NCI-H187 treated with DMSO at 0.1 percent for 48 hours (cell line): ENCODE results near the gene SELENOM.
"Not testable (repeated sequence)": the region's sequence is repeated elsewhere in the genome, so short reads cannot be mapped to it uniquely, and the experiment has no call there.

Experiments used
- DNase-seq: peaks from one replicate; lab custom pipeline; 2025; lab: John Stamatoyannopoulos, UW

SELENOM gene

GRCh38 chr22:31078389-31078788 is 29.0 kb downstream of the SELENOM start:
- DNase-seq: not testable (repeated sequence)

DNA sequence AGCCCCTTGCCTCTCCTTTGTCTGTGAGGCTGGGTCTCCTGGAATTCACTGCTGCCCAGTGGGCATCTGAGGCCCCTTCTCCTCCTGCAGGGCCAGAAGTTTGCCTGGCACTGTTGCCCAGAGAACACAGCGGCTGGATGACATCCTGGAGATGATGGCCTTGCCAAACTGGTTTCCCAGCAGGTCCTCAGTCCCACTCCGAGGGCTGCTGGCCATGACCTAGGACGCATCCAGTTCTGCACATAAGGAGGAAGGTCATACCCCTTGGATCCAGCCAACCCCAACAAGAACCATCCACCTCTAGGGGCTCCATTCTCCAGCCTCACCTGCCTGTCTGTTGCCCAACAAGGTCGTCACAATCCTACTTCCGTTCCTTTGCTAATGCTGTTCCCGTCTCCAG is 29.7 kb downstream of the SELENOM start:
- DNase-seq: no peak

DNA sequence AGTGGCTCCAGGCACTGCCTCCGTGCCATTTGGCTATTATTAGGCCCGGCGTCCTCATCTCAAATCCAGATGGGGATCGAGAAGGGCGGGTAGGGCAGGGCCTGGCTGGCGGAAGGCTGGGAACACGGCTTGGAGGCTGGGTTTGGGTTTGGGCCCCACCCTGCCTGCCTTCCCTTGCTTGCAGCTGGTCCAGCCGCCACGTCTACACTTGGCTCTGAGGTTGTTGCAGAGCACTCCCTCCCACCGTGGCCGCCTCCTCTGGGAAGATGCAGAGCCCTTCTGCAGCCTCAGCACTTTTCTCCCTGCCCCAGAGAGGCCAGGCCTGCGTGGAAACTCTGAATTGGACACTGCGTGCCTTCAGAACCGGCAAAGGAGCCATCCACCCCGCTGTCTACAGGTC is 31.4 kb downstream of the SELENOM start:
- DNase-seq: no peak

GRCh38 chr22:31073545-31074145 is 33.7 kb downstream of the SELENOM start:
- DNase-seq: not testable (repeated sequence)

DNA sequence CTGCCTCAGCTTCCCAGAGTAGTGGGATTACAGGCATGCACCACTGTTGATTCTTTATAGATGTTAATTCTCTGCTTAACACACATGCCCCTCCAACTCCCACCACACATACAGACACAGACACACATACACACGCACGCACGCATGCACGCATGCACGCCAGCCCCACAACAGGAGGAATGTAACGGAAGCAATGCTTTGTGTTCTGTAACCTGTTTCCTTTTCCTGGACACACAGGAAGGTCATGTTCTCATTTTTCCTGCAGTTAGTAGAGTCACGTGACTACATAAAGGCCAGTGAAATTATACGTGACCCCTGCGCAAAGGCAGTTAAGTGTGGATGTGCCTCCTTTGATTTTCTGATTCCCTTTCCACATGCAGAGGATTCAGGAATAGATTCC is 34.2 kb downstream of the SELENOM start:
- DNase-seq: not testable (repeated sequence)

DNA sequence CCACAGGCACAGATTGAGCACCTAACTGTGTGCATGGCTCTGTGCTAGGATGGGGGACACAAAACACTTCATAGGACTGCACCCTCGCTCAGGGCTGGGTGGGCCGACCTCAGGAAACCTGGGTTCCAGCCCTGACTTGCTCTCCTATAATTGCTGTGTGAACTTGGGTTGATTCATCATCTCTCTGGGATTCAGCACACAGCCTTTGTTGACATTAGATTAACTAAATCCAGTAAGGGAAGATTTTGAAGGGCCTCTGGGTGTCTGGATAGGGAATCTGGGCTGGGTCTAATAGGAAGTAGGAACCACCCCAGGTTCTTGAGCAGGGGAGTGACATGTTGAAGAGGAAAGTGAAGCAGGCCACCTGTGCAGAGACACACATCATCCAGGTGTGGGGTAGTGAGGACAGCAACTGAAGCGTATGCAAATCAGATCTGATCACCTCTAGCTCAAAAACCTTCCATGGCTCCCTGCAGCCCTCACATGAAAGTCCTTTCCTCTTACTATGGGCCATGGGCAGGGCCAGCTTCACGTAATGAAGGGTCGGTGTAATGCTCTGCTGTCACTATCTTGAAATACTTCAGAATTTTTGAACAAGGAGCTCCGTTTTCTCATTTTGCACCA is 37.6 kb downstream of the SELENOM start:
- DNase-seq: not testable (repeated sequence)

DNA sequence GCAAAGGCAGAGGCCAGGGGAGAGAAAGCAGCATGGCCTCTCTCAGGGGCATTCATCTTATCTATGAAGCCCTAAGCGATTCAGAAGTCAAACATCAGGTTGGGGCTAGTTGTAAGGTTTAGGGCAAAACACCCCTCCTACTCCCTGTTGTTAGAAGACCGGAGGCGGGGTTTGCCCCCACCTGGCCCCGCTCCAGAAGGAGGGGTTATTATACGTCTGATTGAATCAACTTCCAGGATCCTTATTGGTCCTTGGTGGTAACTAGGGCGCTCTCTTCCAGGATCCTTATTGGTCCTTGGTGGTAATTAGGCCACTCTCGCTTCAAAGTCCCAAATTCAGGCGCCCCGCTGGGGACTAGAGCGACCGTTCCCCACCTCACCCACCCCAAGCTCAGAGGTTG is 38.4 kb downstream of the SELENOM start:
- no peak for DNase-seq

DNA sequence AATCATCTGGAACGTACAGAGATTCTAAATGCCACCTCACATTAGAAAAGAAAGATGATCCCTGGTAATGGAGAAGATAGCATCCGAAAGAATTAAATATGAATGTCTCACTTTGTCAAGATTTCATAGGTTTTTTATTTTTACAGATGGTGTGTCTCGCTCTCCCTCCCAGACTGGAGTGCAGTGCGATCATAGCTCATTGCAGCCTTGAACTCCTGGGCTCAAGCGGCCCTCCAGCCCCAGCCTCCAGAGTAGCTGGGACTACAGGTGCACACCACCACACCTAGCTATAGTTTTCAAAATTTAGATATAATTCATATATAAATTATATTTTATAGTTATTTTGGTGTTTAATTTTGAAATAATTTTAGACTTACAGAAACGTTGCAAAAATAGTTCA is 43.0 kb downstream of the SELENOM start:
- no peak for DNase-seq

- DNase-seq: no peak
Measured at GRCh38 chr22:31062566-31063230, 44.7 kb downstream of the SELENOM start.

DNA sequence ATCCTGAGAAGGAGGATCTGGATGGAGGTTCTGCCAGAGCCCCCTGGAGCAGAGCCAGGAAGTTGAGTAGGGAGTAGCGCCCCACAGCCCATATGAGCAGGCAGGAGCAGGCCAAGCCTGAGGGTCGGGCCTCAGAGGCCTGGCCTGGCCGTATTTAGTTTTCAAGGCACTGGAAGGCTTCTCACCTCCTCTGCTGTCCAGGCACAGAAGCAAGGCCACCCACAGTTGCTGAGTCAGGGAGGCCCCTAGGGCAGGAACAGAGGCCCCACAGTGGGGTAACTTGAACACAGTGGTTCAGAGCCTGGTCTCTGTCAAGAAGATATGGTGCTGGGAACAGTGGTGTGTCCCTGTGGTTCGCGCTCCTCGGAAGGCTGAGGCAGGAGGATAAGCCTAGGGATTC is 47.7 kb downstream of the SELENOM start:
- not testable (repeated sequence) for DNase-seq

GRCh38 chr22:31056986-31057599 is 50.3 kb downstream of the SELENOM start:
- DNase-seq: no peak

- DNase-seq: no peak
Measured at GRCh38 chr22:31055635-31056159, 51.7 kb downstream of the SELENOM start.

- DNase-seq: no peak
Measured at GRCh38 chr22:31055117-31055634, 52.2 kb downstream of the SELENOM start.
